Effector memory CD4-positive, alpha-beta T cell (primary cell): Measurements from ENCODE around the gene SMAD6.

Experiments
- DNase-seq, 3 donors: peaks; one replicate each; pipeline ENCODE4 v3.0.0-alpha.2; 2020
- H3K27ac ChIP-seq: 2 replicates; pipeline ENCODE4 v1.7.0; 2013; ENCODE audit warnings: mild to moderate bottlenecking, low read length, moderate library complexity; ENCODE audit not compliant: insufficient read depth, poor library complexity, severe bottlenecking
- H3K27me3 ChIP-seq: replicated peaks from 2 replicates; pipeline ENCODE4 v1.7.0; 2013; ENCODE audit warnings: mild to moderate bottlenecking, low read length; ENCODE audit not compliant: insufficient read depth, control insufficient read depth, poor library complexity, severe bottlenecking
- H3K36me3 ChIP-seq: 2 replicates; pipeline ENCODE4 v1.7.0; 2013; ENCODE audit warnings: mild to moderate bottlenecking, low read length, moderate library complexity; ENCODE audit not compliant: control insufficient read depth, insufficient read depth
- H3K4me1 ChIP-seq: 2 replicates; pipeline ENCODE4 v1.7.0; 2013; ENCODE audit warnings: low read length, mild to moderate bottlenecking; ENCODE audit not compliant: control insufficient read depth, insufficient read depth, poor library complexity, severe bottlenecking
- H3K4me3 ChIP-seq: 2 replicates; pipeline ENCODE4 v1.7.0; 2013; ENCODE audit warnings: low read length, low read depth, mild to moderate bottlenecking; ENCODE audit not compliant: insufficient read depth, poor library complexity, severe bottlenecking
- H3K9me3 ChIP-seq: 2 replicates; pipeline ENCODE4 v1.7.0; 2013; ENCODE audit warnings: mild to moderate bottlenecking, low read length, moderate library complexity; ENCODE audit not compliant: control insufficient read depth

SMAD6 gene

DNA sequence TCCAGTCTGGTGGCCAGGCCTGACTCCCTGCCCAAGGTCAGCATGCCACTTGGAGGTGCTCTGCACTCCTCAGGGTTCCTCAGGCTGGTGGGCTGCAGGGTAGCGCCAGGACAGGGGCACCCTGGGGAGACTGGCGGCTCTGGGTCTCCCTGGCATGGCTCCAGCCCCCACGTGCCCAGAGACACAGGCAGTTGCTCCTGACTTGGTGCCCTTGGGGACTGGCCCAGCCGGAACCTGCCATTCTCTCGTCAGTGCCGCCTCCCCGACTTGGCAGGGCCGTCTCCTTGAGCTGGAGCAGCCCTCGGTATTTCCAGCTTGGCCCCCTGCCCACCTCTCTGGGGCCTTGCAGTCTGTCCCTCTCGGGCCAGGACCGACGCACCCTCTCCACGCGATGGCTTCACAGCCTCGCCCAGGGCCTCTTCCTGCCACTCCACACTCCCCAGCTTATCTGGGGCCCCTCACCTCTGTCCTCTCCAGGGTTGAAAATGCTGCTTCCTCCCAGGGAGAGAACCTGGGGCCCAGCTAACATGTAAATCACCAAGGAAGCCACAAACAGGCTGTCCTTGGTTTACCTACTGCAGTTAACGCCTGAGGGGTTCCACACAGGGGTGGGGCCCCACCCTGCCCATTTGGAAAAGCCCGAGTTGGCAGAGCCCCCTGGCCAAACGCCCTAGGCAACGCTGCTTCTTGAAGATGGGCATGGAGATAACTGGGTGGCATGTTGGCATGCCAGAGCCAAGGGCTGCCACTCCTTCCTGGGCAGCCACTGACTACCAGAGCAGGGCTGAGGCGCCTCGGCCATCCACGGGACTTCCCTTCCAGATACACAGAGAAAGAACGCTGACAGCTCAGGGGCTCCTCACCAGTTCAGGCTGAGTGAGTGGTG lies 61.4 kb downstream of the SMAD6 start:
- no peak for DNase-seq

DNA sequence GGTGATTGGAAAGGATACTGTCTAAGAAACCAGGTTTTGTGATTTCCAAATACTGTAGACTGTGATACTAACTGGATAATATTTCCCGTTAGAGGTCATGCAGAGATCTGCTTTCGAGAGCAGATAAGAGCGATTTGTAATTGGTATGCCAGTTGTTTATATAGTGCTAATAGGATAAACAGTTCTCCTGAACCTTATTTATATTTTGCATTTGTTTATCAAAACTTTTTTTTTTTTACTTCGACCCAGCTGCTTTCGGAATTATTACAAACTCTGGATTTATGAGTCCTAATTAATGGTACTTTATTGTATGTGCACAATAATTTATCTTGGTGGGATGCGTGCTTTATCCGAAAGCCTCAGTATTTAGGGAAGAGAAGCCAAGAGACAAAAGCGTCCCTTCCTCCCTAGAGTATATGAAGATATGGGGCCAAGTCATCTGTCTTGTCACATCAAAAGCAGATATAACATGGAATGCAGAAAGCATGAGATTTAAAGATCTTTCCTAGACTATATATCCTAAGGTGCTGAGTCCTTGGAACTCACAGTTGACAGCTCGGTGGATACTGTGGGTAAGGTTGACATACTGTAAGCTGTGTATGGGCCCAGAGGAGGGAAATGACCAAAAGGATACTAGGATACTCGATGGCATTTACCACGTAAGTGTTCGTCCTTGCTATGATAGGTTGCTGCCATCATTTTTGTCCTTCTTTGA lies 62.2 kb downstream of the SMAD6 start:
- Histone ChIP-seq H3K27me3 (no peaks in the 10 kb centered on the region), H3K9me3 (no peaks in the 10 kb centered on the region), H3K4me1 (no peaks in the 10 kb centered on the region), H3K36me3 (no peaks in the 10 kb centered on the region), H3K27ac (no peak overlapping the region), H3K4me3 (no peak overlapping the region)
- DNase-seq, result no peak

More for the DNA sequence above, 61.4 kb downstream of the SMAD6 start:
- Histone ChIP-seq H3K4me3 (no peak overlapping the region), H3K27ac (no peak overlapping the region), H3K9me3 (no peaks in the 10 kb centered on the region), H3K27me3 (no peaks in the 10 kb centered on the region), H3K36me3 (no peaks in the 10 kb centered on the region), H3K4me1 (no peaks in the 10 kb centered on the region)

DNA sequence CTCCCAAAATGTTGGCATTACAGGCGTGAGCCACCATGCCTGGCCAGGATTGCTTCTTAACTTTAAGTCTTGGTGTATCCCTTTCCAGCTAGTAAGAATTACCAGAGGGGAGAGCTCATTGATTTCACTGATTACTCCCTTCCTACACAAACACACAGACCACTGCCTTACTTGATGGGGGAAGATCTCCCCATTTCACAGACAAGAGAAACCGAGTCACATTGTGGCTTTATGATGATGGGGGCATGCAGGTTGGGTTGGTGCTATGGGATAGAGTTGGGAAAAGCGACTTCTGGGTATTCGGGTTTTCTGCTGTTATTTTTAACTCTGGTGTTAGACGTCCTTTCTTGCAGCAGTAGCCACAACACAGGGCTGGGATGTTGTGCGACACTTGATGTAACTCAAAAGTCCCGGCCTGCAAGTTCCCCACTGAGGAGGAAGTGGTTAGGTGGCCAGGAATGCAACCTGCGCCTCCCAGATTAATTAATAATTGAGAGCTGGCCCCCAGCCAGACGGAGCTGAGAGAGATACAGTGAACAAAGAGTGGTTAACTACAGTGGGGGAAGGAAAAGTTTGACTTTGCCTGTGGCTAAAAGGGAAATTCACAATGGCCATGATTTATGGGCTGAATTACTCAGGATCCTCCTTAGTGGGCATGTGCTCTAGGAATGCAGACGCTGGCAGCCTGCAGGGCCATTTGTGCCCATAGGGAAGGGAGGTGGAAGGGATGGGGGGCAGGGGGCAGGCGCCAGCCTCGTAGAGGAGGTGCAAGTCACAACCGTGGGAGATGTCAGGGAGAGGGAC lies 63.6 kb downstream of the SMAD6 start:
- no peaks in the 10 kb centered on the region for H3K27me3 ChIP-seq
- no peaks in the 10 kb centered on the region for H3K9me3 ChIP-seq
- no peak overlapping the region for H3K4me3 ChIP-seq
- H3K36me3 ChIP-seq, result no peaks in the 10 kb centered on the region
- DNase-seq, result no peak
- H3K4me1 ChIP-seq, result no peaks in the 10 kb centered on the region
- H3K27ac ChIP-seq, result no peak overlapping the region

DNA sequence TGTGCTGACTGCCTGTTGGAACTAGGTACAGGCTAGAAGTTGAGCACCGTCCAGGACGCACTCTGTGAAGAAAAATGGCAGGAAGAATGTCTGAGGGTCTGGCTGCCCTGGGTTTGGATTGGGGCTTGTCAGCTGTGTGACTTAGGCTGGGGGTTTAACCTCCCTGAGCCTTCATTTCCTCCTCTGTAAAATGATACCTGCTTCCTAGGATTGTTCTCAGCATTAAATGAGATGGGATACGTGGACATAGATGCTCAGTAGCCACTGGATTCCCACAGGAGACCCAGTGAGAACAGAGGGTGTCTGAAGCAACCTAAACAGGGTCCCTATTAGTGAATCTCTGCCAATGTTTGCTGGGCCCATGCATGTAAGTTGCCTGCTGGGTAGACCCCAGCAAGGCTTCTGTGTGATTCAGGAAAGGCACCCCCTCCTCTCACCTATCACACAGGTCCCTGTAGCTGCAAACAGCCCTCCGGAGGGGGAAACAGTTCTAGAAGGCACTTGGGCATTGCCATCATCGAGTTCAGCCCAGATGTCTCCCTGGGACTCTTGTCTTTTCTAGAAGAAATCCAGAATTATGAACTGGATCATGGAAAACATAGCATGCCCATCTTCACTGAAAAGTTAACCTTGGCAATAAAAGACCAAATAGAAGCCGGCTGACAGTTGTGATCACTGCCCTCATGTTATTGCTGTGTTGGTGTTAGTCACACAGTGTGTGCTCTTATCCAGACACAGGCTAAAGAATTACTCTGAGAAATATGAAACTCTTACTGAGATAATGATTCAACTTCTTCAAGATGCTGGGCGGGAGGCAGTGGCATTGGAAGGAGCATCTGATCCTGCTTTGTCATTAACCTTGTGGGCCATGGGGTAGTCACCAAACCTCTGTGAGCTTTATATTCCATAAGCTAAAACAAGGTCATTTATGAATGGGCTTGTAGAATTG lies 64.5 kb downstream of the SMAD6 start:
- H3K27ac ChIP-seq, result no peak overlapping the region
- no peaks in the 10 kb centered on the region for H3K4me1 ChIP-seq
- H3K4me3 ChIP-seq, result no peak overlapping the region
- no peaks in the 10 kb centered on the region for H3K9me3 ChIP-seq
- H3K36me3 ChIP-seq, result no peaks in the 10 kb centered on the region
- H3K27me3 ChIP-seq, result no peaks in the 10 kb centered on the region
- DNase-seq, result no peak

DNA sequence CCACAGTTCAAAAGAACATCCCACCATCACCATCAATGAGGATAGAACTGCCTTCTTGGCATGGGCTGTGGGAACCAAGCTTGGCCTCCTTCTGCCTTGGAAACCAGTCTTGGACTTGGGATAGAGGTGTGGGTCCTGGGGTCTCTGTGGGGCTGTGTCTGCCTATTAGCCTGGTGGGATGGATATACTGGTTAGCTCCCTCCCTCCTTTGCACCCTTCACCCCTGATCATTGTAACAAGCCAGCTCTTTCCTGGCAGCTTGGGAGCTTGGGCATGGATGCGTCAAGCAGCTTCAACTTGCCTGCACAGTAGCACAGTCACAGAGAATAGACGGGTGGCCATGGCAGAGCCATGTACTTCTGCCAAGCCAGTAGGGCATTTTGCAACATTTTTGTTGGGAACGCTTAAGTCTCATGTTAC lies 65.2 kb downstream of the SMAD6 start:
- H3K4me1 ChIP-seq, result no peaks in the 10 kb centered on the region

DNA sequence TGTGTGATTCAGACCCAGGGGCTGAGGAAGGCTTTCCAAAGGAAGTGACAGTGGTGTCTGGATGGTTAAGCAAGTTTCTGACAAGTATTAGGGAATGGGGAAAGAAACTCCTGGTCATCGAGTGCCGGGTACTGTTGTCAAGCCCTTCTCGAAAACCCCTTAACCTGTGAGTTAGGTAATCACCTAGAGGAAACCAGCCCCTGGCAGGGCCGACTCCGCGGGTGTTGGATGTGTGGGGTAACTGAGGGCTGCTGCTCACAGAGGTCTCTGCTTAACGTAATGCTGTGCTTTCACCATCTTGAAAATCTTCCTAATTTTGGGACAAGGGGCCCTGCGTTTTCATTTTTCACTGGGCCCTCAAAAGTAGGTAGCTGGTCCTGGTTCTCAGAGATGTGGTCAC lies 67.0 kb downstream of the SMAD6 start:
- no peak overlapping the region for H3K27ac ChIP-seq
- no peaks in the 10 kb centered on the region for H3K27me3 ChIP-seq
- no peaks in the 10 kb centered on the region for H3K9me3 ChIP-seq
- no peaks in the 10 kb centered on the region for H3K4me1 ChIP-seq
- H3K36me3 ChIP-seq, result no peaks in the 10 kb centered on the region
- H3K4me3 ChIP-seq, result no peak overlapping the region
- DNase-seq, result no peak

More for the DNA sequence above, 65.2 kb downstream of the SMAD6 start:
- no peak overlapping the region for H3K27ac ChIP-seq
- H3K9me3 ChIP-seq, result no peaks in the 10 kb centered on the region
- no peaks in the 10 kb centered on the region for H3K36me3 ChIP-seq
- H3K27me3 ChIP-seq, result no peaks in the 10 kb centered on the region
- no peak for DNase-seq
- H3K4me3 ChIP-seq, result no peak overlapping the region

DNA sequence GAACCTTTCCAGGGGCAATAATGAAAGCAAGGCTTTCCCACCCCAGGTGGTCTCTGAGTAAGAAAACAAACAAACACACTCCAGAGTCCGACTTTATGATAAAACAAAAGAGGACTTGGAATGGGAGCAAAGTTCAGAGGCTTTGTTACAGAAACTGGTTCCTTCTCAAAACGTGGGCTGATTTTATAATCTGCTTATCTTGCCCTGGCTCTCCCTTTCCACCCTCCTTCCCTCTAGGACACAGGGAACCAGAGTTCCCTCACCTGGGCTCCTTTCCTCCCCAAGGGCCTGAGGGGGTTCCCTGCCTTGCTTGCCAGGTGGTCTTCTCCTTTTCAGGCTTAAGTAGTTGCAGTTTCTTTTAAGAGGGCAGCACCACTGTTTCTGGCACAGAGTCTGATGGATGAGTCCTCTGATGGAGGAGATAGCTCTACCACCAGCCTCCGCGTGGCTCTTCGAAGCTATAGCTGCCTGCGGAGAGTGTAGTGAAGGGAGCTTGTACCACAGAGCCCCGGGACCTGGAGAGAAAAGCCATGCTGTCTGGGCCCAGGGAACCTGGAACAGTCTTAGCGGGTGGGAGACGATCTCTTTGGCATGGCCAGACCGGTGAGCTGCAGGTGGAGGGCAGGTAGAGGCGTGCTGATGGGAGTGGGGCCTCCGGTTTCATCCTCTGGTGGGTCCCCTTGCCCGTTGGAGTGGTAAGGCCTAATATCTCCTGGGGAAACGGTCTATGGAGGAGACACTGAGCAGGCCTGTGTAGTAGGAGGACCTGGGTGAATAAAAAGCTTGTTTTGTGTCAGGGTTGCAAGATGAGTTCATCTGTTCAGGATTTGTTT lies 68.7 kb downstream of the SMAD6 start:
- Histone ChIP-seq H3K4me1 (no peaks in the 10 kb centered on the region), H3K9me3 (no peaks in the 10 kb centered on the region), H3K36me3 (no peaks in the 10 kb centered on the region), H3K4me3 (no peak overlapping the region), H3K27ac (no peak overlapping the region), H3K27me3 (no peaks in the 10 kb centered on the region)
- no peak for DNase-seq

DNA sequence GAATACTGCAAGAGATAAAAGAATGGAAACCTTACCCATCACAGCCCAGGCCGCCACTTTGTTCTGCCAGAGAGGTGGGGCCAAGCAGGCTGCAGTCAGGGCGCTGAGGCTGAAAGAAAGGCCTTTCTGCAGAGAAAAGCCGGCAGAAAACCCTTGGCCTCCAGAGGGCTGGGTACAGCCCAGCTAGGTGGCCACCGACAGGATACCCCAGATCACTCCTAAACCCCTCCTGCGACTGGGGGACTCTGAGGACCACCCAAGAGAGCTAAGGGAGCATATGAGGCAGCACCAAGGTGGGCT lies 69.3 kb downstream of the SMAD6 start:
- H3K36me3 ChIP-seq, result no peaks in the 10 kb centered on the region
- H3K27me3 ChIP-seq, result no peaks in the 10 kb centered on the region
- H3K27ac ChIP-seq, result no peak overlapping the region
- no peaks in the 10 kb centered on the region for H3K9me3 ChIP-seq
- no peak for DNase-seq
- no peaks in the 10 kb centered on the region for H3K4me1 ChIP-seq
- no peak overlapping the region for H3K4me3 ChIP-seq
